Thyroid gland (tissue), 4 donors: ENCODE measurements around the gene DENND4C. TPM values are rescaled to one million over a fixed set of nuclear protein-coding genes. Genes with fewer than 3 reads are reported as not detected.

Source experiments
- DNase-seq, 2 donors: peaks; one replicate each; pipeline ENCODE4 v3.0.0-alpha.2; 2019
- H3K27ac ChIP-seq, 3 donors: fragments of 200-600 bp; sonication (generic); 1 replicate in 2 of 3; 2 replicates in 1 of 3; pipeline ENCODE4 v1.5.1; 2016 to 2019; ENCODE audit warnings: mild to moderate bottlenecking in 1 of 3, moderate library complexity in 1 of 3
- H3K27me3 ChIP-seq: fragments of 200-600 bp; sonication (generic); one replicate; pipeline ENCODE4 v1.5.1; 2019
- H3K36me3 ChIP-seq, 2 donors: fragments of 200-600 bp; sonication (generic); one replicate each; pipeline ENCODE4 v1.5.1; 2016 to 2019
- H3K4me1 ChIP-seq, 2 donors: fragments of 200-600 bp; sonication (generic); one replicate each; pipeline ENCODE4 v1.5.1; 2017 to 2019
- H3K4me3 ChIP-seq, 3 donors: fragments of 200-600 bp; sonication (generic); replicated peaks in 1 of 3; 1 replicate in 2 of 3; 2 replicates in 1 of 3; pipeline ENCODE4 v1.5.1; 2016; ENCODE audit warnings: mild to moderate bottlenecking in 1 of 3
- H3K9me3 ChIP-seq: fragments of 200-600 bp; sonication (generic); one replicate; pipeline ENCODE4 v1.5.1; 2017
- CTCF ChIP-seq, 6 experiments: fragments of 200-600 bp in 3 of 6; fragments of 450-650 bp in 3 of 6; sonication (generic) in 3 of 6; IDR thresholded peaks; one replicate each; pipeline ENCODE4 v1.5.1; 2016 to 2019; ENCODE audit warnings: antibody characterized with exemption in 6 of 6, mild to moderate bottlenecking in 2 of 6, inconsistent platforms in 1 of 6, moderate library complexity in 1 of 6
- POLR2A ChIP-seq, 2 donors: fragments of 450-650 bp; IDR thresholded peaks; one replicate each; pipeline ENCODE4 v1.6.1; 2017; ENCODE audit warnings: antibody characterized with exemption in 2 of 2, mild to moderate bottlenecking in 2 of 2, moderate library complexity in 1 of 2
- WGBS, 2 donors: methylation state at CpG; one replicate each; pipeline ENCODE4 v1.1.5; 2017; 5-methylcytosine and 5-hydroxymethylcytosine counted together
- intact Hi-C: fragments of 100-400 bp; cut with DNase I; formaldehyde crosslinking; loops from one replicate; pipeline ENCODE4 v1.15.1; 2023
- total RNA-seq, 4 donors: library from RNA; depleted of rRNA; stranded (reverse); fragments of >200 nt; gene quantifications; one replicate each; pipeline ENCODE4 v1.2.3, GENCODE V29; 2016

Gene DENND4C
- total RNA-seq, 4 donors from 2014 or later = 99.5 to 135 (median 111) TPM

- WGBS, 2 donors = 79 to 88% methylated on average over 4 of the region's 4 CpGs
- H3K9me3 ChIP-seq = no peaks in the 10 kb centered on the region
- TF ChIP-seq POLR2A (IDR thresholded peaks at IDR 0.05) = no peak
- no peak for TF ChIP-seq CTCF (IDR thresholded peaks at IDR 0.05)
- no peak for DNase-seq
- H3K36me3 ChIP-seq = no peaks in the 10 kb centered on the region
- H3K4me3 ChIP-seq = no peak overlapping the region
- no peak overlapping the region for H3K27ac ChIP-seq
- no peaks in the 10 kb centered on the region for H3K4me1 ChIP-seq
- no peaks in the 10 kb centered on the region for H3K27me3 ChIP-seq
- intact Hi-C loops = no loop called here
These were observed 6.8 kb upstream of the DENND4C start for GRCh38 chr9:19223724-19224123.

DNA sequence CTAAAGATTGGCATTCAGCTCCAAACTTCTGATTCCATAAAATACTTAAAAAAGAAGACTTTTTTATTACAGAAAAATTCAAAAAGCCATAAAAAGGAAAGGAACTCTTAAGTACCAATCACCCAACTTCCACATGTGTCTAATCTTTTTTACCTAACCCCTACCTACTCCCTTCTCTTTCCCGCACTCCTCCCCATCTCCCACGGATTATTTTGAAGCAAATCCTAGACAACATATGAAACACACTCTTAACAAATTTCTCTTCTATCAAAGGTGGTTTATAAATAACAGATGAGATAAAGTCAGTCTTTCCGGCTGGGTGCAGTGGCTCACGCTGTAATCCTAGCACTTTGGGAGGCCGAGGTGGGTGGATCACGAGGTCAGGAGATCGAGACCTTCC, 5.9 kb upstream of the DENND4C start:
- Histone ChIP-seq H3K9me3 (no peaks in the 10 kb centered on the region), H3K36me3 (no peaks in the 10 kb centered on the region), H3K4me1 (peaks cover 0 to under 1% of the 10 kb centered on the region in 2 donors), H3K27me3 (no peaks in the 10 kb centered on the region), H3K4me3 (no peak overlapping the region), H3K27ac (no peak overlapping the region)
- TF ChIP-seq POLR2A (IDR thresholded peaks at IDR 0.05) = no peak
- no peak for TF ChIP-seq CTCF (IDR thresholded peaks at IDR 0.05)
- DNase-seq = no peak
- WGBS, 2 donors = 94% methylated on average over 7 of the region's 7 CpGs
- intact Hi-C loops = no loop called here

DNA sequence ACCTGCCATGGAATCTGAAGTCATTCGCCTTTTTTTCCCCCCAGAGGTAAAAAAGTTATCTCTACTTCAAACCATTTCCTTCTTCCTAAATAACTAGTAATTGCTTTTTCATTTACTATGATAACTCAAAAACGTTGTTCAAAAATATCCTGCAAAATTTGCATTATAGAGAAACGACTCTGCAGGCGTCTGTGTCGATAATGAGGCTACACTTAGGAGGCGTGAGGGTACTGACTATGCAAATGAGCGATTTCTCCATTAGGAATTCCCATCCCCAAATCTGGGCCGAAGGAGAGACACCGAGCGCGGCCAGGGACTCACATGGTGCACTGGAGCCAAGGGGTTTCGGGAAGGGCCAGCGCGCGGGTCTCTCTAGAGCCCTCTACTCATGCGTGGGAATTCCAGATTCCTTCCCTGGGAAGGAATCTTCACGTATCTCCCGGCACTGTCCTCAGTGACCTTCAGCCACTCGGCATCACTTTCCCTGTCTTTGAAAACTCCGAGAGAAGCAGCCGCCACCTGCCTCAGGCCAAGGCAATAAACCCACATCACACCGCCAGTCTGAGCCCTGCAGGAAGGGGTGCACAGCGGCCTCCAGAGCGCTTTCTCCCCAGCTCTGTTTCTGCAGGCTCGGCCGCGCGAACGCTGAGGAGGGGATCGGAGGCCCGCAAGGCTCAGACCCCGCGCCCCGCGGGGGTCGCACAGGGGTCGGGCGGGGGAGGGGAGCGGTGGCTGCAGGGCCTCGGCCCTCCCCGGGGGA, 718 bp upstream of the DENND4C start:
- Histone ChIP-seq H3K4me3 (peak overlapping the region; percentile 8 to 76 (median 18)), H3K4me1 (peaks cover 13 to 19% of the 10 kb centered on the region in 2 donors), H3K27ac (peak overlapping the region; percentile 93 to 99 (median 95)), H3K36me3 (no peaks in the 10 kb centered on the region), H3K9me3 (no peaks in the 10 kb centered on the region), H3K27me3 (no peaks in the 10 kb centered on the region)
- 3 to 4% methylated on average over 22 to 28 of the region's 41 CpGs for WGBS, 2 donors
- intact Hi-C loops = loop anchor here (10.0 kb wide), 1 partner anchor 65 kb away; no protein-coding TSS in a partner anchor
- TF ChIP-seq POLR2A (IDR thresholded peaks at IDR 0.05) = no peak
- no peak for TF ChIP-seq CTCF (IDR thresholded peaks at IDR 0.05)
- DNase-seq = peak in 1 of 2 donors; percentile 59

- H3K27ac ChIP-seq = peak overlapping the region; percentile 93 to 99 (median 95)
- H3K4me3 ChIP-seq = peak overlapping the region; percentile 18 to 76 (median 64)
- DNase-seq = peak in 1 of 2 donors; percentile 29
- 1 to 2% methylated on average over 24 of the region's 35 CpGs for WGBS, 2 donors
- intact Hi-C loops = loop anchor here (10.0 kb wide), 1 partner anchor 63 kb away; no protein-coding TSS in a partner anchor
- no peak for TF ChIP-seq CTCF (IDR thresholded peaks at IDR 0.05)
- no peak for TF ChIP-seq POLR2A (IDR thresholded peaks at IDR 0.05)
- peaks cover 13 to 19% of the 10 kb centered on the region in 2 donors for H3K4me1 ChIP-seq
- no peaks in the 10 kb centered on the region for H3K9me3 ChIP-seq
- no peaks in the 10 kb centered on the region for H3K27me3 ChIP-seq
- no peaks in the 10 kb centered on the region for H3K36me3 ChIP-seq
These were observed 822 bp downstream of the DENND4C start for GRCh38 chr9:19231126-19231903.
